Body of pancreas (tissue), 4 donors: ENCODE measurements around the gene MAPKAPK2. TPM values are rescaled to one million over a fixed set of nuclear protein-coding genes. Genes with fewer than 3 reads are reported as not detected.

Experiments
- ATAC-seq: fragments of 150-250 bp; one replicate; pipeline ENCODE4 v1.9.1; 2016
- DNase-seq, 4 donors: peaks; one replicate each; pipeline ENCODE4 v3.0.0-alpha.2; 2019
- H3K27ac ChIP-seq, 4 donors: fragments of 200-600 bp; sonication (generic); 1 replicate in 3 of 4; 2 replicates in 1 of 4; pipeline versions ENCODE4 v1.5.1 to v1.6.1; 2016 to 2019; ENCODE audit warnings: mild to moderate bottlenecking in 1 of 4, mixed read lengths in 1 of 4, moderate library complexity in 1 of 4
- H3K27me3 ChIP-seq, 2 donors: fragments of 200-600 bp; sonication (generic); one replicate each; pipeline ENCODE4 v1.6.0; 2016; ENCODE audit warnings: mild to moderate bottlenecking in 1 of 2
- H3K36me3 ChIP-seq, 2 donors: fragments of 200-600 bp; sonication (generic); replicated peaks in 1 of 2; 2 replicates each; pipeline ENCODE4 v1.5.1; 2016; ENCODE audit warnings: low read depth in 2 of 2; ENCODE audit not compliant: insufficient read depth in 1 of 2
- H3K4me1 ChIP-seq: fragments of 200-600 bp; sonication (generic); one replicate; pipeline ENCODE4 v1.6.0; 2016
- H3K4me3 ChIP-seq, 2 donors: fragments of 200-600 bp; sonication (generic); 1 replicate in 1 of 2; 2 replicates in 1 of 2; pipeline ENCODE4 v1.5.1; 2016 to 2019
- H3K9me3 ChIP-seq, 3 donors: fragments of 200-600 bp; sonication (generic); 1 replicate in 2 of 3; 2 replicates in 1 of 3; pipeline ENCODE4 v1.5.1; 2016
- CTCF ChIP-seq, 7 experiments: fragments of 450-650 bp in 4 of 7; fragments of 200-600 bp in 3 of 7; sonication (generic) in 3 of 7; IDR thresholded peaks; one replicate each; pipeline ENCODE4 v1.5.1; 2016 to 2019; ENCODE audit warnings: antibody characterized with exemption in 7 of 7
- POLR2A ChIP-seq, 3 donors: fragments of 450-650 bp; IDR thresholded peaks; one replicate each; pipeline ENCODE4 v1.6.1; 2016; ENCODE audit warnings: antibody characterized with exemption in 3 of 3, mild to moderate bottlenecking in 2 of 3
- WGBS, 2 donors: methylation state at CpG; one replicate each; pipeline ENCODE4 v1.1.5; 2017; 5-methylcytosine and 5-hydroxymethylcytosine counted together
- intact Hi-C: fragments of 100-400 bp; cut with DNase I; formaldehyde crosslinking; loops from one replicate; pipeline ENCODE4 v1.15.1; 2023
- total RNA-seq, 2 donors: library from RNA; depleted of rRNA; stranded (reverse); fragments of >200 nt; gene quantifications; one replicate each; pipeline ENCODE4 v1.1.0, GENCODE V29; 2016

The MAPKAPK2 gene
- total RNA-seq = 10 to 100 TPM; 29.1 to 46.5 TPM

GRCh38 chr1:206684478-206685333 is at the start of gene MAPKAPK2:
Gene MAPKAPK2 (plus strand): TSS chr1:206684905. CDS start chr1:206685230, 325 bp downstream.
- H3K9me3 ChIP-seq = no peaks in the 10 kb centered on the region
- WGBS, 2 donors = 0% methylated on average over 19 to 66 of the region's 82 CpGs
- peak; percentile 78 to 86 (median 82) for DNase-seq
- peak within 1 kb of the TSS; percentile 67 to 76 for H3K4me3 ChIP-seq
- intact Hi-C loops = no loop called here
- peak; percentile 83 for ATAC-seq
- H3K4me1 ChIP-seq = peaks cover 41% of the 10 kb centered on the region
- H3K27ac ChIP-seq = peak within 1 kb of the TSS; percentile 92 to 96 (median 95)
- no peaks in the 10 kb centered on the region for H3K27me3 ChIP-seq
- no peaks in the 10 kb centered on the region for H3K36me3 ChIP-seq
- no peak for TF ChIP-seq CTCF (IDR thresholded peaks at IDR 0.05)
- peak in 1 of 3 donors; percentile 24 for TF ChIP-seq POLR2A (IDR thresholded peaks at IDR 0.05)

- Histone ChIP-seq H3K27me3 (no peaks in the 10 kb centered on the region), H3K4me3 (peak within 1 kb of the TSS; percentile 55 to 78), H3K27ac (peak within 1 kb of the TSS; percentile 52 to 87 (median 76)), H3K4me1 (peaks cover 27% of the 10 kb centered on the region), H3K9me3 (no peaks in the 10 kb centered on the region), H3K36me3 (no peaks in the 10 kb centered on the region)
- peak; percentile 93 for ATAC-seq
- 2% methylated on average over 19 to 84 of the region's 84 CpGs for WGBS, 2 donors
- peak in 4 of 7 experiments; percentile 9 to 37 (median 28) for TF ChIP-seq CTCF (IDR thresholded peaks at IDR 0.05)
- TF ChIP-seq POLR2A (IDR thresholded peaks at IDR 0.05) = peak; percentile 86 to 94 (median 88)
- peak; percentile 96 to 98 (median 96) for DNase-seq
- intact Hi-C loops = no loop called here
Measured at GRCh38 chr1:206635080-206635977, 49.4 kb upstream of the MAPKAPK2 start, which contains the start of gene DYRK3. Gene DYRK3 (plus strand): TSS chr1:206635536. CDS start chr1:206635704, 168 bp downstream.

- no peak for ATAC-seq
- Histone ChIP-seq H3K9me3 (no peaks in the 10 kb centered on the region), H3K27ac (peak overlapping the region; percentile 52 to 87 (median 76)), H3K27me3 (no peaks in the 10 kb centered on the region), H3K4me3 (peak overlapping the region; percentile 55 to 78), H3K36me3 (no peaks in the 10 kb centered on the region), H3K4me1 (peaks cover 24% of the 10 kb centered on the region)
- DNase-seq = no peak
- 2 to 4% methylated on average over 13 of the region's 14 CpGs for WGBS, 2 donors
- intact Hi-C loops = no loop called here
- no peak for TF ChIP-seq POLR2A (IDR thresholded peaks at IDR 0.05)
- no peak for TF ChIP-seq CTCF (IDR thresholded peaks at IDR 0.05)
Measured at GRCh38 chr1:206635978-206636345, 48.7 kb upstream of the MAPKAPK2 start.

- 36 to 42% methylated on average over 4 of the region's 4 CpGs for WGBS, 2 donors
Measured at GRCh38 chr1:206636671-206637070, 48.0 kb upstream of the MAPKAPK2 start.

More at GRCh38 chr1:206636671-206637070, 48.0 kb upstream of the MAPKAPK2 start:
- H3K4me1 ChIP-seq = peaks cover 22% of the 10 kb centered on the region
- ATAC-seq (no peak), DNase-seq (no peak)
- TF ChIP-seq CTCF (IDR thresholded peaks at IDR 0.05) (no peak), POLR2A (IDR thresholded peaks at IDR 0.05) (no peak)
- intact Hi-C loops = no loop called here
- no peaks in the 10 kb centered on the region for H3K9me3 ChIP-seq
- H3K4me3 ChIP-seq = no peak overlapping the region
- peak overlapping the region in 1 of 4 donors; percentile 15 for H3K27ac ChIP-seq
- H3K27me3 ChIP-seq = no peaks in the 10 kb centered on the region
- H3K36me3 ChIP-seq = no peaks in the 10 kb centered on the region
